ENCODE results near the gene TRAF2. TPM values are rescaled to one million over a fixed set of nuclear protein-coding genes. Genes with fewer than 3 reads are reported as not detected.

Gene TRAF2
- total RNA-seq, 1 donor from 2014 or later, result 21.7 TPM

DNA sequence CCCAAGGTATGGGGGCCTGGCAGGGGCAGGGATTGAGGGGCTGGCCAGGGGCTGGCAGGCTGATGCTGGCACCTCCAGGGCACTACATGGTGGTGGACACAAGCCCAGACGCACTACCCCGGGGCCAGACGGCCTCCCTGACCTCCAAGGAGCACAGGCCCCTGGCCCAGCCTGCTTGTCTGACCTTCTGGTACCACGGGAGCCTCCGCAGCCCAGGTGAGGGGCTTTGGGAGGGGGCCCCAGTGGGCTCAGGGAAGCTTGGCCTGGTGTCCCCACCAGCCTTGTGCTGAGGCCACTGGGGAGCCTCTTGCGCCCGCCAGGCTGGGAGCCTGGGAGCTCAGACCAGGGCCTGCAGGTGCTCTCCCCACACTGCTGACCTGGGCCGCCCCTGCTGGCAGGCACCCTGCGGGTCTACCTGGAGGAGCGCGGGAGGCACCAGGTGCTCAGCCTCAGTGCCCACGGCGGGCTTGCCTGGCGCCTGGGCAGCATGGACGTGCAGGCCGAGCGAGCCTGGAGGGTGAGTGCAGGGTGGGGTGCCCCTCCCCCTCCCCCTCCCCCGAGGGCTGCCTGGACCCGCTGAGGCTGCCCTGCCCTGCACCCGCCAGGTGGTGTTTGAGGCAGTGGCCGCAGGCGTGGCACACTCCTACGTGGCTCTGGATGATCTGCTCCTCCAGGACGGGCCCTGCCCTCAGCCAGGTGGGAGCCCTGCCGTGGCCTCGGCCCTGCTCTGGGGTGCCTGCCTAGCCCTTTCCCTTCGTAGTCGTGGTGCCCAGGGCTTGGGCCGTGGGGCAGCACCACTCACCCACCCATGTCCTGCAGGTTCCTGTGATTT lies 28.5 kb upstream of the TRAF2 start:
- DNase-seq (ENCODE audit: low spot score), result peak; percentile 8
- Mint-ChIP-seq H3K27ac (ENCODE audit: unreplicated experiment) (no peak overlapping the region), H3K27me3 (ENCODE audit: unreplicated experiment) (peaks cover 6% of the 10 kb centered on the region), H3K9me3 (ENCODE audit: unreplicated experiment) (no peaks in the 10 kb centered on the region), H3K36me3 (ENCODE audit: low read depth, unreplicated experiment) (no peaks in the 10 kb centered on the region), H3K4me1 (ENCODE audit: unreplicated experiment) (no peaks in the 10 kb centered on the region), H3K4me3 (ENCODE audit: unreplicated experiment) (no peak overlapping the region)
- TF ChIP-seq, protein P1, sequence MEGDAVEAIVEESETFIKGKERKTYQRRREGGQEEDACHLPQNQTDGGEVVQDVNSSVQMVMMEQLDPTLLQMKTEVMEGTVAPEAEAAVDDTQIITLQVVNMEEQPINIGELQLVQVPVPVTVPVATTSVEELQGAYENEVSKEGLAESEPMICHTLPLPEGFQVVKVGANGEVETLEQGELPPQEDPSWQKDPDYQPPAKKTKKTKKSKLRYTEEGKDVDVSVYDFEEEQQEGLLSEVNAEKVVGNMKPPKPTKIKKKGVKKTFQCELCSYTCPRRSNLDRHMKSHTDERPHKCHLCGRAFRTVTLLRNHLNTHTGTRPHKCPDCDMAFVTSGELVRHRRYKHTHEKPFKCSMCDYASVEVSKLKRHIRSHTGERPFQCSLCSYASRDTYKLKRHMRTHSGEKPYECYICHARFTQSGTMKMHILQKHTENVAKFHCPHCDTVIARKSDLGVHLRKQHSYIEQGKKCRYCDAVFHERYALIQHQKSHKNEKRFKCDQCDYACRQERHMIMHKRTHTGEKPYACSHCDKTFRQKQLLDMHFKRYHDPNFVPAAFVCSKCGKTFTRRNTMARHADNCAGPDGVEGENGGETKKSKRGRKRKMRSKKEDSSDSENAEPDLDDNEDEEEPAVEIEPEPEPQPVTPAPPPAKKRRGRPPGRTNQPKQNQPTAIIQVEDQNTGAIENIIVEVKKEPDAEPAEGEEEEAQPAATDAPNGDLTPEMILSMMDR (IDR thresholded peaks at IDR 0.05; ENCODE audit: unreplicated experiment), result no peak

DNA sequence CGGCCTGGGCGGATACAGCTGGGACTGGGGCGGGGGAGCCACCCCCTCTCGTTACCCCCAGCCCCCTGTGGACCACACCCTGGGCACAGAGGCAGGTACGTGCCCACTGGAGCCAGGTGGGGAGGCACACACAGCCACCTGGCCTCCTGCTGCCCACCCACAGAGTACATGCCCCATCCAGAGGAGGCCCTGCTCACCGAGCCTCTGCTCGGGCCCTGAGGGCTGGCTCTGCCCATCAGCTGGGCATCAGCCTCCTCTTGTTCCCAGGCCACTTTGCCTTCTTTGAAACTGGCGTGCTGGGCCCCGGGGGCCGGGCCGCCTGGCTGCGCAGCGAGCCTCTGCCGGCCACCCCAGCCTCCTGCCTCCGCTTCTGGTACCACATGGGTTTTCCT lies 27.9 kb upstream of the TRAF2 start:
- peaks cover 6% of the 10 kb centered on the region for H3K27me3 Mint-ChIP-seq (ENCODE audit: unreplicated experiment)
- no peaks in the 10 kb centered on the region for H3K4me1 Mint-ChIP-seq (ENCODE audit: unreplicated experiment)
- no peak for DNase-seq (ENCODE audit: low spot score)
- TF ChIP-seq, protein P1 (IDR thresholded peaks at IDR 0.05; ENCODE audit: unreplicated experiment), result no peak
- no peak overlapping the region for H3K4me3 Mint-ChIP-seq (ENCODE audit: unreplicated experiment)
- no peaks in the 10 kb centered on the region for H3K9me3 Mint-ChIP-seq (ENCODE audit: unreplicated experiment)
- H3K36me3 Mint-ChIP-seq (ENCODE audit: low read depth, unreplicated experiment), result no peaks in the 10 kb centered on the region
- H3K27ac Mint-ChIP-seq (ENCODE audit: unreplicated experiment), result no peak overlapping the region

DNA sequence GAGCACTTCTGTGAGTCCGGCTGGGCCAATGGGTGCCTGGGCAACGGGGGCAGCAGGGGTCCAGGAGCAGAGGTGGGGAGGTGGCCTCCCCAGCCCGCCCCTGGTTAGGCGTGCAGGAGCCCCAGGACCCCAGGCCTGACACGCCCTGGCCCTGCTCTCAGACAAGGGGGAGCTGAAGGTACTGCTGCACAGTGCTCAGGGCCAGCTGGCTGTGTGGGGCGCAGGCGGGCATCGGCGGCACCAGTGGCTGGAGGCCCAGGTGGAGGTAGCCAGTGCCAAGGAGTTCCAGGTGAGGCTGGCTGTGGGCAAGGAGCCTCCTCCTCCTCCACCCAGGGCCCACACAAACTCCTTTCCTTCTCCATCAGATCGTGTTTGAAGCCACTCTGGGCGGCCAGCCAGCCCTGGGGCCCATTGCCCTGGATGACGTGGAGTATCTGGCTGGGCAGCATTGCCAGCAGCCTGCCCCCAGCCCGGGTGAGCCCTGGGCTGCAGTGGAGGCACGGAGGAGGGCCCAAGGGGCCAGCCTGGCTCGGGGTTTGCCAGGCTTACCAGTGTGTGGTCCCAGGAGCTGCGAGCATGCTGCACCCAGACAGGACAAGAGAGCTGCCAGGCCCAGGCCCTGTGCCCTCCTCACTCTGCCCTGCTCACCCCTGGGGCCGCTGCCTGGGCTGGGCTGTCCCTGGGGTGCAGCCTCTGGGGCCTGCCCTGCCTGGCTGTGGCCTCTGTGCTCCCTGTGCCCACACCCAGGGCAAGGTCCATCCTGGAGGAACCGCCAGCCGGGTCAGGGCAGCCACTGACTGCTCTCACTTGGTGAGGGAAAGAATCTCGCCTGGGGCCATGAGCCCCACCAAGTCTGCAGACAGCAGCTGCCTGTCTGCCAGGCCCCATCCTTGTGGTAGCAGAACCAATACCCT lies 27.2 kb upstream of the TRAF2 start:
- peaks cover 5% of the 10 kb centered on the region for H3K36me3 Mint-ChIP-seq (ENCODE audit: low read depth, unreplicated experiment)
- H3K9me3 Mint-ChIP-seq (ENCODE audit: unreplicated experiment), result no peaks in the 10 kb centered on the region
- no peak overlapping the region for H3K27ac Mint-ChIP-seq (ENCODE audit: unreplicated experiment)
- peaks cover 7% of the 10 kb centered on the region for H3K27me3 Mint-ChIP-seq (ENCODE audit: unreplicated experiment)
- TF ChIP-seq, protein P1 (IDR thresholded peaks at IDR 0.05; ENCODE audit: unreplicated experiment), result no peak
- no peak overlapping the region for H3K4me3 Mint-ChIP-seq (ENCODE audit: unreplicated experiment)
- no peaks in the 10 kb centered on the region for H3K4me1 Mint-ChIP-seq (ENCODE audit: unreplicated experiment)
- no peak for DNase-seq (ENCODE audit: low spot score)

DNA sequence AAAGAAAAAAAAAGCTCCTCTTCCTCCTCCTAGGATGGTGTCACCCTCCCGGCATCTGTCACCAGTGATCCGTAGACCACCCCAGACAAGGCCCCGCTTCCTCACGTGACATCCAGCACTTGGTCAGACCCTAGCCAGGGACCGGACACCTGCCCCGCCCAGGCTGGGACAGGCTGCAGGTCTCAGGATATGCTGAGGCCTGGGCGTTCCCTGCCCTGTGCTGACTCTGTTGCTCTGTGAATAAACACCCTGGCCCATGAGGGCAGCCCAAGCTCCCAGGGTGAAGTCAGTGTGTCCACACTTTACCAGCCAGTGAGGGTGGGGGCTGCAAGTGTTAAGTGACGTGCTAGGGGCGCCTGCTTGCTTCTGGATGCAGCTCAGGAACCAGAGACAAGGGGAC lies 25.8 kb upstream of the TRAF2 start:
- Mint-ChIP-seq H3K9me3 (ENCODE audit: unreplicated experiment) (no peaks in the 10 kb centered on the region), H3K27me3 (ENCODE audit: unreplicated experiment) (peaks cover 14% of the 10 kb centered on the region), H3K36me3 (ENCODE audit: low read depth, unreplicated experiment) (peaks cover 8% of the 10 kb centered on the region), H3K4me1 (ENCODE audit: unreplicated experiment) (peaks cover 6% of the 10 kb centered on the region), H3K4me3 (ENCODE audit: unreplicated experiment) (no peak overlapping the region), H3K27ac (ENCODE audit: unreplicated experiment) (no peak overlapping the region)
- no peak for DNase-seq (ENCODE audit: low spot score)
- TF ChIP-seq, protein P1 (IDR thresholded peaks at IDR 0.05; ENCODE audit: unreplicated experiment), result no peak
